Measurements from ENCODE around the gene ST7L. TPM values are rescaled to one million over a fixed set of nuclear protein-coding genes. Genes with fewer than 3 reads are reported as not detected.
A peak's percentile ranks its signal among the peaks of the same experiment; 100 is the strongest.
"Not testable (repeated sequence)": the region's sequence is repeated elsewhere in the genome, so short reads cannot be mapped to it uniquely, and the experiment has no call there.

ST7L gene
- total RNA-seq, 1 experiment from 2014 or later, result 18.0 TPM

DNA sequence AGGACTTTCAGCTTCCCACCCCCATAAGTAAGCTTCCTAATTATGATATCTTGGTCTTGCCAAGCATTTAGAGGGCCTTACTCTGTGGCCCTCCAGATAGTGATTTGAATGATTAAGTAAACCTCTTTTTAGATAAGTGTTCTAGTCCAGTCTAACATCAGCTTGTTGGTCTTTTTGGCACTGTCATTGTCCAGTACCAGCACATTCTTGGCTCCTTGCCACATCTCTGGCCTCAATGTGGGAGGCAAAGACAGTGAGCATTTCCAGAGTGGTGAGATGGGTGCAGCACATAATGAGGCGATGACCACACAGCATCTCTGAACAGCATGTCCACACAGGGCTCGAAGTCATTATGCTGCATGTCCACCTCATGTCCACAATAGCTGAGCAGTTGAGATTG, 6.8 kb upstream of the ST7L start:
- Mint-ChIP-seq H3K4me1 (peaks cover 9% of the 10 kb centered on the region), H3K9me3 (no peaks in the 10 kb centered on the region), H3K27ac (peak overlapping the region; percentile 65), H3K4me3 (no peak overlapping the region), H3K27me3 (ENCODE audit: low read depth) (no peaks in the 10 kb centered on the region), H3K36me3 (peaks cover 6% of the 10 kb centered on the region; the same call in 1 of the 2 replicates)
- POLR2A ChIA-PET, result no interaction called here
- TF ChIP-seq, protein P1, sequence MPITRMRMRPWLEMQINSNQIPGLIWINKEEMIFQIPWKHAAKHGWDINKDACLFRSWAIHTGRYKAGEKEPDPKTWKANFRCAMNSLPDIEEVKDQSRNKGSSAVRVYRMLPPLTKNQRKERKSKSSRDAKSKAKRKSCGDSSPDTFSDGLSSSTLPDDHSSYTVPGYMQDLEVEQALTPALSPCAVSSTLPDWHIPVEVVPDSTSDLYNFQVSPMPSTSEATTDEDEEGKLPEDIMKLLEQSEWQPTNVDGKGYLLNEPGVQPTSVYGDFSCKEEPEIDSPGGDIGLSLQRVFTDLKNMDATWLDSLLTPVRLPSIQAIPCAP (CRISPR knock-in tag; IDR thresholded peaks at IDR 0.05), result no peak
- TF ChIP-seq, protein P2, sequence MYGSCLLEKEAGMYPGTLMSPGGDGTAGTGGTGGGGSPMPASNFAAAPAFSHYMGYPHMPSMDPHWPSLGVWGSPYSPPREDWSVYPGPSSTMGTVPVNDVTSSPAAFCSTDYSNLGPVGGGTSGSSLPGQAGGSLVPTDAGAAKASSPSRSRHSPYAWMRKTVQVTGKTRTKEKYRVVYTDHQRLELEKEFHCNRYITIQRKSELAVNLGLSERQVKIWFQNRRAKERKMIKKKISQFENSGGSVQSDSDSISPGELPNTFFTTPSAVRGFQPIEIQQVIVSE (CRISPR knock-in tag; IDR thresholded peaks at IDR 0.05; ENCODE audit: borderline replicate concordance), result no peak
- TF ChIP-seq ESRRA (CRISPR knock-in tag; IDR thresholded peaks at IDR 0.05; ENCODE audit: borderline replicate concordance) (no peak), ZNF121 (CRISPR knock-in tag; IDR thresholded peaks at IDR 0.05) (no peak)
- CTCF ChIA-PET, result no interaction called here
- DNase-seq (ENCODE audit: low spot score) (no peak), ATAC-seq (no peak)

DNA sequence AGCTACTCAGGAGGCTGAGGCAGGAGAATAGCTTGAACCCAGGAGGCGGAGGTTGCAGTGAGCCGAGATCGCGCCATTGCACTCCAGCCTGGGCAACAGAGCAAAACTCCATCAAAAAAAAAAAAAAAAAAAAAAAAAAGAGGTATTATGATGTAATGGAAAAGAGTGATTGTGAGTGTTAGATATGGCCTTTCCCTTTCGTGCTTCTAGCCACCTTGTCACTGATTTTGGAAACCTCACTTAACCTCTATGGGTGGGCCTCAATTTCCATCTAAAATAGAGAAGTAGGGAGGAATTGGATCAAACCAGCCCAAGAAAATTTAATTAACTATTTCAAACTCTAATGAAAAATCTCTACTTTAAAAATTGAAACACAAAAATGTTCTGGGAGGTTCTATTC, 5.6 kb upstream of the ST7L start:
- H3K4me3 Mint-ChIP-seq; H3K27ac Mint-ChIP-seq; CTCF ChIA-PET; H3K36me3 Mint-ChIP-seq; H3K9me3 Mint-ChIP-seq; H3K27me3 Mint-ChIP-seq (ENCODE audit: low read depth); DNase-seq (ENCODE audit: low spot score); ATAC-seq: not testable (repeated sequence)
- peaks cover 14% of the 10 kb centered on the region for H3K4me1 Mint-ChIP-seq
- POLR2A ChIA-PET, result interaction anchor here (0.7 kb wide), 1 partner anchor 80 kb away, joined by 5 read pairs; no protein-coding TSS in a partner anchor

DNA sequence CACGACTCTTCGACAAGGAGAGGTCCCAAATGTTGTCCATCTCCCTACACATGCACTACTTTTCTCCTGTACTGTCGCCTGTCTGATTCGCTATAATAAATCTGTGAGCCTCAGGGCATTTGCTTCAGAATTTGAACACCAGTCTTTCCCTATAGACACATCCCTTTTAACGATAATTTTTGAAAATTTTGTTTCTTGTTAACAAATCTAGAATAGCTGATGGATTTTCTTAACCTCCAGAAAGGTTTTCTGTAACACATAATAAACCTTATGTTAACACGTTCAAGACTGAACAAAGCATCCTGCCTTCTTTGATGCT, 1.4 kb upstream of the ST7L start:
- Mint-ChIP-seq H3K9me3 (no peaks in the 10 kb centered on the region), H3K27ac (peak overlapping the region; percentile 99), H3K27me3 (ENCODE audit: low read depth) (no peaks in the 10 kb centered on the region), H3K4me3 (peak overlapping the region; percentile 99), H3K36me3 (peaks cover 6% of the 10 kb centered on the region; the same call in 1 of the 2 replicates), H3K4me1 (peaks cover 21% of the 10 kb centered on the region)
- POLR2A ChIA-PET, result no interaction called here
- DNase-seq (ENCODE audit: low spot score) (no peak), ATAC-seq (no peak)
- CTCF ChIA-PET, result interaction anchor here (2.3 kb wide), 1 partner anchor 54 kb away, joined by 10 read pairs; the partner anchor contains the start of gene MOV10
- no peak for TF ChIP-seq CBFB (CRISPR knock-in tag; IDR thresholded peaks at IDR 0.05; ENCODE audit: low read depth)
- TF ChIP-seq SMAD3 (CRISPR knock-in tag; IDR thresholded peaks at IDR 0.05; ENCODE audit: borderline replicate concordance), result no peak
- TF ChIP-seq NR3C1 (CRISPR knock-in tag; conservative IDR thresholded peaks at IDR 0.05; ENCODE audit: low read depth), result no peak
- TF ChIP-seq GTF2I (CRISPR knock-in tag; conservative IDR thresholded peaks at IDR 0.05), result no peak
- TF ChIP-seq, protein P3, sequence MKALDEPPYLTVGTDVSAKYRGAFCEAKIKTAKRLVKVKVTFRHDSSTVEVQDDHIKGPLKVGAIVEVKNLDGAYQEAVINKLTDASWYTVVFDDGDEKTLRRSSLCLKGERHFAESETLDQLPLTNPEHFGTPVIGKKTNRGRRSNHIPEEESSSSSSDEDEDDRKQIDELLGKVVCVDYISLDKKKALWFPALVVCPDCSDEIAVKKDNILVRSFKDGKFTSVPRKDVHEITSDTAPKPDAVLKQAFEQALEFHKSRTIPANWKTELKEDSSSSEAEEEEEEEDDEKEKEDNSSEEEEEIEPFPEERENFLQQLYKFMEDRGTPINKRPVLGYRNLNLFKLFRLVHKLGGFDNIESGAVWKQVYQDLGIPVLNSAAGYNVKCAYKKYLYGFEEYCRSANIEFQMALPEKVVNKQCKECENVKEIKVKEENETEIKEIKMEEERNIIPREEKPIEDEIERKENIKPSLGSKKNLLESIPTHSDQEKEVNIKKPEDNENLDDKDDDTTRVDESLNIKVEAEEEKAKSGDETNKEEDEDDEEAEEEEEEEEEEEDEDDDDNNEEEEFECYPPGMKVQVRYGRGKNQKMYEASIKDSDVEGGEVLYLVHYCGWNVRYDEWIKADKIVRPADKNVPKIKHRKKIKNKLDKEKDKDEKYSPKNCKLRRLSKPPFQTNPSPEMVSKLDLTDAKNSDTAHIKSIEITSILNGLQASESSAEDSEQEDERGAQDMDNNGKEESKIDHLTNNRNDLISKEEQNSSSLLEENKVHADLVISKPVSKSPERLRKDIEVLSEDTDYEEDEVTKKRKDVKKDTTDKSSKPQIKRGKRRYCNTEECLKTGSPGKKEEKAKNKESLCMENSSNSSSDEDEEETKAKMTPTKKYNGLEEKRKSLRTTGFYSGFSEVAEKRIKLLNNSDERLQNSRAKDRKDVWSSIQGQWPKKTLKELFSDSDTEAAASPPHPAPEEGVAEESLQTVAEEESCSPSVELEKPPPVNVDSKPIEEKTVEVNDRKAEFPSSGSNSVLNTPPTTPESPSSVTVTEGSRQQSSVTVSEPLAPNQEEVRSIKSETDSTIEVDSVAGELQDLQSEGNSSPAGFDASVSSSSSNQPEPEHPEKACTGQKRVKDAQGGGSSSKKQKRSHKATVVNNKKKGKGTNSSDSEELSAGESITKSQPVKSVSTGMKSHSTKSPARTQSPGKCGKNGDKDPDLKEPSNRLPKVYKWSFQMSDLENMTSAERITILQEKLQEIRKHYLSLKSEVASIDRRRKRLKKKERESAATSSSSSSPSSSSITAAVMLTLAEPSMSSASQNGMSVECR (CRISPR knock-in tag; IDR thresholded peaks at IDR 0.05; ENCODE audit: borderline replicate concordance), result no peak
- TF ChIP-seq ZNF263 (CRISPR knock-in tag; IDR thresholded peaks at IDR 0.05; ENCODE audit: low read depth), result no peak
- TF ChIP-seq, protein P4, sequence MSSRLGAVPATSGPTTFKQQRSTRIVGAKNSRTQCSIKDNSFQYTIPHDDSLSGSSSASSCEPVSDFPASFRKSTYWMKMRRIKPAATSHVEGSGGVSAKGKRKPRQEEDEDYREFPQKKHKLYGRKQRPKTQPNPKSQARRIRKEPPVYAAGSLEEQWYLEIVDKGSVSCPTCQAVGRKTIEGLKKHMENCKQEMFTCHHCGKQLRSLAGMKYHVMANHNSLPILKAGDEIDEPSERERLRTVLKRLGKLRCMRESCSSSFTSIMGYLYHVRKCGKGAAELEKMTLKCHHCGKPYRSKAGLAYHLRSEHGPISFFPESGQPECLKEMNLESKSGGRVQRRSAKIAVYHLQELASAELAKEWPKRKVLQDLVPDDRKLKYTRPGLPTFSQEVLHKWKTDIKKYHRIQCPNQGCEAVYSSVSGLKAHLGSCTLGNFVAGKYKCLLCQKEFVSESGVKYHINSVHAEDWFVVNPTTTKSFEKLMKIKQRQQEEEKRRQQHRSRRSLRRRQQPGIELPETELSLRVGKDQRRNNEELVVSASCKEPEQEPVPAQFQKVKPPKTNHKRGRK (CRISPR knock-in tag; IDR thresholded peaks at IDR 0.05; ENCODE audit: borderline replicate concordance), result no peak
- no peak for TF ChIP-seq FOXP1 (CRISPR knock-in tag; IDR thresholded peaks at IDR 0.05; ENCODE audit: borderline replicate concordance)
- TF ChIP-seq NR2C2 (CRISPR knock-in tag; IDR thresholded peaks at IDR 0.05), result no peak
- TF ChIP-seq IRF2 (CRISPR knock-in tag; IDR thresholded peaks at IDR 0.05; ENCODE audit: borderline replicate concordance, low read depth), result no peak
- no peak for TF ChIP-seq ZNF416 (CRISPR knock-in tag; IDR thresholded peaks at IDR 0.05)
- no peak for TF ChIP-seq SMAD4 (CRISPR knock-in tag; IDR thresholded peaks at IDR 0.05)
- TF ChIP-seq, protein P5, sequence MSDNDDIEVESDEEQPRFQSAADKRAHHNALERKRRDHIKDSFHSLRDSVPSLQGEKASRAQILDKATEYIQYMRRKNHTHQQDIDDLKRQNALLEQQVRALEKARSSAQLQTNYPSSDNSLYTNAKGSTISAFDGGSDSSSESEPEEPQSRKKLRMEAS (CRISPR knock-in tag; IDR thresholded peaks at IDR 0.05), result no peak

Measured in WTC11 (cell line).